RWPE1 (cell line): ENCODE data around the gene STARD3.
"Not testable (repeated sequence)": the region's sequence is repeated elsewhere in the genome, so short reads cannot be mapped to it uniquely, and the experiment has no call there.

Experiments used
- CTCF ChIA-PET: fragments of 350-600 bp; sonication (Branson Sonifier 250); formaldehyde crosslinking; extraction: SDS; loops from one replicate; lab custom pipeline; 2021; lab: Yijun Ruan, JAX
- POLR2A ChIA-PET: fragments of 400-600 bp; formaldehyde crosslinking; extraction: SDS; loops from one replicate; lab custom pipeline; 2020; ENCODE audit warnings: antibody characterized with exemption; ENCODE audit not compliant: low non-redundant PET; lab: Yijun Ruan, JAX
- DNase-seq: peaks from one replicate; pipeline ENCODE4 v3.0.0; 2012; ENCODE audit warnings: low spot score
- H3K27ac ChIP-seq: fragments of 450-650 bp; 2 replicates; pipeline ENCODE4 v1.5.1; 2017
- CTCF ChIP-seq: fragments of 450-650 bp; conservative IDR thresholded peaks from 2 replicates; pipeline ENCODE4 v1.5.1; 2017; ENCODE audit warnings: low read depth, mild to moderate bottlenecking

STARD3 gene

DNA sequence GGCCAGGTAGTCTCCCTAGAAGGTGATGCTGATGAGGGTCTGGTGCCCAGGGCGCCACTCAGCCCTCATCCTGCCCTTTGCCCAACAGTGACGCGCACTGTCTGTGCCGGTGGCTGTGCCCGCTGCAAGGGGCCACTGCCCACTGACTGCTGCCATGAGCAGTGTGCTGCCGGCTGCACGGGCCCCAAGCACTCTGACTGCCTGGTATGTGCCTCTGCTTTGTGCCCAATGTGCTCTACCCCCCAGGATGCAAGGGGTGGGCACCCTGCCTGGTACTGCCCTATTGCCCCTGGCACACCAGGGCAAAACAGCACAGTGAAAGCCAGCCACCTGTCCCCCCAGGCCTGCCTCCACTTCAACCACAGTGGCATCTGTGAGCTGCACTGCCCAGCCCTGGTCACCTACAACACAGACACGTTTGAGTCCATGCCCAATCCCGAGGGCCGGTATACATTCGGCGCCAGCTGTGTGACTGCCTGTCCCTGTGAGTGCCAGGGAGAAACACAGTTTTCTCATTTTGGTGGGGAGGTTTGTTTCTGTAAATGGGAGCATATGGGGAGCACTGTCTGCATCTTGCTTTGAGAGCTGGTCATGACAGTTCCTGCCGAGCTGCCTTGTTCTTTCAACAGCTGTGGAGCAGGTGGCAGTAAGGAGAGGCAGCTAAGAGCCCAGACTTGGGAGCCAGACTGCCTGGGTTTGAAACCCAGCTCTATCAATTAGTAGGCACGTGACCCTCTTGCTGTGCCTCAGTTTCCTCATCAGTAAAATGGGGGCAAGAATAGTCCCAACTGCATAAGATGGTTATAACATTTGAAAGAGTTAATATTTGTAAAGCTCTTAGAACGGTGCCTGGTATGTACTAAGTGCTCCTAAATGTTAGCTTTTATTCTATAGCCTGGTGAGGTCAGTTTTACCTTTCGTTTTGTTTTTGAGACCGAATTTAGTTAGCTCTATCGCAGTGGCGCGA is 73.3 kb downstream of the STARD3 start:
- no peak for DNase-seq
- ChIA-PET POLR2A (interaction anchor here (0.6 kb wide), 1 partner anchor 153 kb away, joined by 3 read pairs; no protein-coding TSS in a partner anchor), CTCF (interaction anchor here (1.1 kb wide), 1 partner anchor 87 kb away, joined by 4 read pairs; no protein-coding TSS in a partner anchor)
- 0 out of 2 replicates have a peak overlapping the region, but pooled peaks have one; percentile 5 for H3K27ac ChIP-seq
- TF ChIP-seq CTCF, result no peak

GRCh38 chr17:39711071-39711470 is 74.1 kb downstream of the STARD3 start:
- H3K27ac ChIP-seq, DNase-seq, POLR2A ChIA-PET: not testable (repeated sequence)
- CTCF ChIA-PET, result interaction anchor here (1.1 kb wide), 1 partner anchor 87 kb away, joined by 4 read pairs; no protein-coding TSS in a partner anchor

DNA sequence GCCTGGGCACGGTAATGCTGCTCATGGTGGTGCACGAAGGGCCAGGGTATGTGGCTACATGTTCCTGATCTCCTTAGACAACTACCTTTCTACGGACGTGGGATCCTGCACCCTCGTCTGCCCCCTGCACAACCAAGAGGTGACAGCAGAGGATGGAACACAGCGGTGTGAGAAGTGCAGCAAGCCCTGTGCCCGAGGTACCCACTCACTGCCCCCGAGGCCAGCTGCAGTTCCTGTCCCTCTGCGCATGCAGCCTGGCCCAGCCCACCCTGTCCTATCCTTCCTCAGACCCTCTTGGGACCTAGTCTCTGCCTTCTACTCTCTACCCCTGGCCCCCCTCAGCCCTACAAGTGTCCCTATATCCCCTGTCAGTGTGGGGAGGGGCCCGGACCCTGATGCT is 74.9 kb downstream of the STARD3 start:
- POLR2A ChIA-PET, result no interaction called here
- CTCF ChIA-PET, result no interaction called here
- no peak overlapping the region for H3K27ac ChIP-seq
- no peak for TF ChIP-seq CTCF
- DNase-seq, result no peak
